HUES6 (cell line): ENCODE data around the gene ASPRV1.

Experiments
- H3K27ac ChIP-seq: 2 replicates; pipeline ENCODE4 v1.7.0; 2013; ENCODE audit warnings: low read depth, mild to moderate bottlenecking, low read length, inconsistent platforms
- H3K27me3 ChIP-seq: 2 replicates; pipeline ENCODE4 v1.6.1; 2013; ENCODE audit warnings: low read length; ENCODE audit not compliant: control insufficient read depth, insufficient read depth
- H3K36me3 ChIP-seq: 2 replicates; pipeline ENCODE4 v1.6.1; 2013; ENCODE audit warnings: low read length; ENCODE audit not compliant: control insufficient read depth, insufficient read depth
- H3K4me1 ChIP-seq: 2 replicates; pipeline ENCODE4 v1.6.1; 2013; ENCODE audit warnings: low read length; ENCODE audit not compliant: control insufficient read depth, insufficient read depth
- H3K4me3 ChIP-seq: 2 replicates; pipeline ENCODE4 v1.5.1; 2013; ENCODE audit warnings: low read depth, low read length
- H3K9ac ChIP-seq: one replicate; pipeline ENCODE4 v1.6.1; 2013; ENCODE audit warnings: mild to moderate bottlenecking, low read length
- H3K9me3 ChIP-seq: 2 replicates; pipeline ENCODE4 v1.6.1; 2013; ENCODE audit warnings: low read depth, low read length; ENCODE audit not compliant: control insufficient read depth, insufficient read depth

ASPRV1 gene

DNA sequence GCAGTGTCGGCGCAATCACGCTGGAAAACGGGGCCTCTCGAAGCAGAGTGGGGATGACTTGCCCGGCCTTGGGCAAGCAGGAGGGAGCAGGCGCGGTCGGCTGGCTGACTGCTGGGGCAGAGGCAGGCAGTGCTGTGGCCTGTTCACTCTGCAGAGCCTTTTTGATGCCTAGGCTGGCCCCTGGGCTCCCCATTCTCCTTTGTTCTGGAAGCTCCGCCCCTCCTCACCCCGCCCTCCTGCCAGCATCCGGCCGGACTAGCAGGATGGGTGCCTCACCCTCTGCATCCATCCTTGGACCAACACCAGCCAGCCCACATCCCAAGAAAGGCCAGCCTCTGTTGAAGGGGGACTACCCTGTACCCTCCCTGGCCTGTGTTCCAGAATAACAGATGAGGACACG, at the start of gene ASPRV1:
ASPRV1 (minus strand) TSS at position 136 of the 400 bp plus-strand sequence. CDS start 195 bp downstream, outside the sequence.
- peaks cover 13% of the 10 kb centered on the region for H3K4me1 ChIP-seq
- no peaks in the 10 kb centered on the region for H3K36me3 ChIP-seq
- H3K27me3 ChIP-seq = peaks cover 11% of the 10 kb centered on the region; the same call in 1 of the 2 replicates
- no peaks in the 10 kb centered on the region for H3K9me3 ChIP-seq
- H3K9ac ChIP-seq = no peak within 1 kb of the TSS
- H3K27ac ChIP-seq = no peak within 1 kb of the TSS
- no peak within 1 kb of the TSS for H3K4me3 ChIP-seq

DNA sequence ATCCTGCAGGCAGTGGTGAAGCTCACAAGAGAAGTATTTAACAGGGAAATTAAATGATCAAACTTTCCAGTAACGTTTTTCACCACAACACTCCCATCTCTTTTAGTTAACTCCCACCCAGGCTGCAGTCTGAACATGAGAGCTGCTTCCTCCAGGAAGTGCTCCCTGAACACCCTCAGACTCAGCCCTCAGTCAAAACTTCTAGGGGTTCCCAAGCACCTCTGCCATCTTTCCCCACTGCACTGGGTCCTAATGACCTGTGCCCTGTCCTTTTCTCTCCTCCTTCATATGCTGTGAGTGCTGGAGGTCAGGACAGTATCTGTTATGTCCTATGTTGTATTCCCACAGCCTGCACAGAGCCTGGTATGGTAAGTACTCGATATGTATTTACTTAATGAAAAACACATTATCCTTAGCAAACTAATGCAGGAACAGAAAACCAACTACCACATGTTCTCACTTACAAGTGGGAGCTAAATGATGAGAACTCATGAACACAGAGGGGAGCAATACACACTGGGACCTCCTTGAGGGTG, 49.2 kb upstream of the ASPRV1 start:
- Histone ChIP-seq H3K9me3 (no peaks in the 10 kb centered on the region), H3K4me1 (peaks cover 10% of the 10 kb centered on the region), H3K9ac (no peak overlapping the region), H3K27me3 (no peaks in the 10 kb centered on the region), H3K36me3 (no peaks in the 10 kb centered on the region), H3K4me3 (no peak overlapping the region), H3K27ac (no peak overlapping the region)

DNA sequence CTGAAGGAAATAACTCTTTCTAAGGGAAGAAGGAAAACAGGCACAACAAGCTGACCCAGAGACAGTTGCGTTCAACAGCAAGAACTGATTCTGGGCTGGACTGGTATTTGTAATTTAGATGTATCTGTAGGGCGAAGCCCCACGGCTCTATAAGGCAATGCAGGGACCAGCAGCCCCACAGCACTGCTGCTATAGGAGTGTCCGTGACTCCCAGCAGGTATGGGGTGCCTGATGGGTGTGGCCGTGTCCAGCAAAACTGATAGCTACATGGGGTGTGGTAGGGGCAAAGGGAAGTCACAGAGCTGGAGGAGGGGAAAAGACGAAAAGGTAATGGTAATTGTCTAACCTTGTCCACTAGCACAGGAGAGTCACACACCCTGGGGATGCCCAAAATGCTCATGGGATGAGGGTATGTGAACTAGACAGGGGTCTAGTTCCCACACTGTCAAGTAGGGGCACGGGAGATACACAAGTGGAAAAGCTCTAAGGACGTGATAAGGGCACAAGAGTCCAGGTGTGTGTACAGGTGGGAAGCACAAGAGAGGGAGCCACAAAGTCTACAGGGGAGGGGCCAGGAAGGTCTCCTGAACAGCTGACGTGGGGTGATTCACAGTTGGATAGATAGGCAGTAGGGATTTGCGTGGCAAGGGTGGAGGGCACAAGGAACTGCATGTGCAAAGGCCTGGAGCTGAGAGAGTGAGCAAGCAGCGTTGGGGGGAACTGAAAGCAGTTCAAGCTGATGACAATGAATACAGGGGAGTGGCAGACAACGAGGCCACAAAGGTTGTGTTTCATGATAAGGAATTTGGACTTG, 48.5 kb upstream of the ASPRV1 start:
- Histone ChIP-seq H3K4me1 (peaks cover 12% of the 10 kb centered on the region), H3K9me3 (no peaks in the 10 kb centered on the region), H3K36me3 (no peaks in the 10 kb centered on the region), H3K27me3 (no peaks in the 10 kb centered on the region), H3K4me3 (no peak overlapping the region), H3K27ac (no peak overlapping the region), H3K9ac (no peak overlapping the region)

DNA sequence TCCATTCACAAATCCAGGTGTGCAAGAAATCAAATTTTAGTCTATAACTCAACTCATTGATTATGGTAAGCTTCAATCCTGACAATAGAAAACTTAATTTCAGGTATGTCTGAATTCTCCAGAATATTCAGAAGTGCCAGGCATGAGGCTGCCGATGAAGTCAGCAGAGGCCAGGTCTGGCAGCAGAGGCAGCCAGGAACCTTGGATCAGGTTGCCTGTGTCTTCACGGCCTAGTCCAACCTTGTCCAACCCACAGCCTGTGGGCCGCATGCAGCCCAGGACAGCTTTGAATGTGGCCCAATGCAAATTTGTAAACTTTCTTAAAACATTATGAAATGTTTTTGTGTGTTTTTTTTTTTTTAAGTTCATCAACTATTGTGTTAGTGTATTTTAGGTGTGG, 46.9 kb upstream of the ASPRV1 start:
- Histone ChIP-seq H3K27ac (no peak overlapping the region), H3K4me1 (peaks cover 12% of the 10 kb centered on the region), H3K27me3 (no peaks in the 10 kb centered on the region), H3K9ac (no peak overlapping the region), H3K36me3 (no peaks in the 10 kb centered on the region), H3K4me3 (no peak overlapping the region), H3K9me3 (no peaks in the 10 kb centered on the region)

DNA sequence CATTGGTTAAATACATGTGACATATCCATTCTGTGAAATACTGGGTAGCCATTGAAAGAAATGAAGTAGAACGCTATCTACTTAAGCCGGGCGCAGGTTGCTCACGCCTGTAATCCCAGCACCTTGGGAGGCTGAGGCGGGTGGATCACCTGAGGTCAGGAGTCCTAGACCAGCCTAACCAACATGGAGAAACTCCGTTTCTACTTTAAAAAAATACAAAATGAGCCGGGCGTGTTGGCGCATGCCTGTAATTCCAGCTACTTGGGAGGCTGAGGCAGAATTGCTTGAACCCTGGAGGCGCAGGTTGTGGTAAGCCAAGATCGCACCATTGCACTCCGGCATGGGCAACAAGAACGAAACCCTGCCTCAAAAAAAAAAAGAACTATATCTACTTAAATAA, 45.7 kb upstream of the ASPRV1 start:
- Histone ChIP-seq H3K36me3 (no peaks in the 10 kb centered on the region), H3K4me3 (no peak overlapping the region), H3K27ac (no peak overlapping the region), H3K9me3 (no peaks in the 10 kb centered on the region), H3K4me1 (peaks cover 16% of the 10 kb centered on the region), H3K27me3 (no peaks in the 10 kb centered on the region), H3K9ac (no peak overlapping the region)

DNA sequence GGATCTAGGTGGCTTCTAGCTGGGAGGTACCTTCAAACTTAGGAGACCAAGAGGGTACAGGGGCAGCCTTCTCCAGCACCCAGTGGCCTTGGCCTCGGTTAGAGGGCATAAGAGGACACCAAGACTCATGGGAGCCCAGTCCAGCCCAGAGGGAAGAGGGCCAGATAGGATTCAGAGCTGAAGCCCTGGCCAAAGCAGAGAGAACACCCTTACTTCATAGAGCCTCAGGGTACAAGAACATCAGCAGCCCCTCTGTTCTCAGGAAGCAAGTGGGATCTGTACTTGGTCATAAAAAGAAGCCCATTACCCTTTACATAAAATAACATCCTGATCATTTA, 45.0 kb upstream of the ASPRV1 start:
- no peaks in the 10 kb centered on the region for H3K27me3 ChIP-seq
- no peak overlapping the region for H3K9ac ChIP-seq
- no peaks in the 10 kb centered on the region for H3K36me3 ChIP-seq
- peaks cover 19% of the 10 kb centered on the region for H3K4me1 ChIP-seq
- H3K9me3 ChIP-seq = no peaks in the 10 kb centered on the region
- no peak overlapping the region for H3K4me3 ChIP-seq
- no peak overlapping the region for H3K27ac ChIP-seq

DNA sequence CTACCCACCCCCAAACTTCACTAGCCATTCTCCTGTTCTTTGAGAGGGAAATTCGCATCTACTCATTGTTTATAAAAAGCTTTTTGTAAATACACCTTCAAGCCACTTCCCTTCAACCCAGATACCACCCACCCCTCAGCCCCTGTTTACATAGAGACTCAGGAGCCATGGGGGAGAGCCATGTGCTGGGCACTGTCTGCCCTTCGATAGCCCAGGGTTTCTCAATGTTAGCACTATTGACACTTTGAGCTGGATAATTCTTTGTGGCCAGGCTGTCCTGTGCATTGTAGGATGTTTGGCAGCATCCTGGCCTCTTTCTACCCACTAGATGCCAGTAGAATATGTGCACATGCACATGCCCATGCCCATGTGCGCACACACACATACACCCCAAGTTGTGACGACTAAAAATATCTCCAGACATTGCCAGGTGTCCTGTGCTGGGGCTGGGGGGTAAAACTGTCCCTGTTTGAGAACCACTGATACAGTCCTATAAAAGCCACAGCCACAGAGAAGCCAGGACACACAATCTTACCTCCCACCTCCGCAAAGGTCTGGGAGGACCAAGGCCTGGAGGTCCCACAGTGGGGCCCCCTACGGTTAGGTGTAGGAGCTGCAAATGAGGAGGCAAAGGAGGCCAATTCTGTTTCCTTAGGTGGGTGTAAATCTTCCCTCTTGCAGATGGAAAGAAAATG, 44.5 kb upstream of the ASPRV1 start:
- H3K27me3 ChIP-seq = no peaks in the 10 kb centered on the region
- no peaks in the 10 kb centered on the region for H3K9me3 ChIP-seq
- H3K27ac ChIP-seq = no peak overlapping the region
- H3K9ac ChIP-seq = no peak overlapping the region
- no peaks in the 10 kb centered on the region for H3K36me3 ChIP-seq
- H3K4me1 ChIP-seq = peaks cover 19% of the 10 kb centered on the region
- no peak overlapping the region for H3K4me3 ChIP-seq

DNA sequence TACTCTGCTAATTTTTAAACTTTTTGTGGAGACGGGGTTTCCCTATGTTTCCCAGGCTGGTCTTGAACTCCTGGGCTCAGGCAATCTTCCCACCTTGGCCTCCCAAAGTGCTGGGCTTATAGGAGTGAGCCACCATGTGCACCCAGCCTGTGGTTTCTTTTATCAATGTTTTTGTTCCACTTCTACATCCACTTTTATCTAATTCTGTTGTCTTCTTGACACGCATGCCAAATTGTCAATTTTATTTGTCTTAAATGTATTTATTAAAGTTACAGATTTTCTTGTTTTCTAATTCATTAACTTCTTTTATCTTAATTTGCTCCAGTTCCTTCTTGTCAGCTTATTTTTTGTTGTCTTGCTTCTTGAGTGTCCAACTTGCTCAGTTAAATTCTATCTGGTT, 43.8 kb upstream of the ASPRV1 start:
- no peaks in the 10 kb centered on the region for H3K36me3 ChIP-seq
- peaks cover 19% of the 10 kb centered on the region for H3K4me1 ChIP-seq
- H3K27ac ChIP-seq = no peak overlapping the region
- H3K27me3 ChIP-seq = no peaks in the 10 kb centered on the region
- H3K9ac ChIP-seq = no peak overlapping the region
- no peaks in the 10 kb centered on the region for H3K9me3 ChIP-seq
- H3K4me3 ChIP-seq = no peak overlapping the region

DNA sequence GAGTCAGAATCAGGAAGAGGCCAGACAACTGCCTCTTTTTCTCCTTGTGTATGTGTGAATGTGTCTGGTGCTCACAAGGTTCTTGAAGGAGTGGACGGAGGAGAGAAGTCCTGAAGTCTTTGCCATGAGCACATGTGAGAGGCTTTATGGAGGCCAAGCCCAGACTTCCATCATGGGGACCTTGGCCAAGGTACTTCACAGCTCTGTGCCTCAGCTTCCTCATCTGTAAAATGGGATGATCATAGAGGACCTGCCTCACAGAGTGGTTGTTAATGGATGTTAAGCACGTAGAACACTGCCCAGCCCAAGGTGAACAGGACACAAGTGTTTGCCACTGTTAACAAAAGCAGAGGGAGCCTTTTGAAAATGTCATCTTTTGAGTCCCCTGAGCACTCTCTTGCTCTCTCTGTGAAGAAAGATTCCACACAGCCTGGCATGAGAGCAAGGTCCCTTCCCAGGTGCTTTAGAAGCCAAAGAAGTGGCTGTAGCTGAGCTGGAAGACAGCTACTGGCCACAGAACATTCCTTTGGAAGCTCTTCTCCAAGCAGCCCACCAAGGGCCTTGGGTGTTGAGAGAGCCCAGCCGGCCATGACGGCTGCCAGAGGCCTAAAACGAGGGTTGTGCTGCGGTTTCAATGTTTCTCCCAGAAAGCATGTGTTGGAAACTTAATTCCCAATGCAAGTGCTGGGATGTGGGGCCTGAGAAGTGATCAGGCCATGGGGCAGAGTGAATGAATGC, 41.8 kb upstream of the ASPRV1 start:
- no peaks in the 10 kb centered on the region for H3K36me3 ChIP-seq
- H3K9ac ChIP-seq = no peak overlapping the region
- H3K27ac ChIP-seq = no peak overlapping the region
- H3K4me3 ChIP-seq = no peak overlapping the region
- H3K27me3 ChIP-seq = no peaks in the 10 kb centered on the region
- no peaks in the 10 kb centered on the region for H3K9me3 ChIP-seq
- H3K4me1 ChIP-seq = peaks cover 33% of the 10 kb centered on the region

DNA sequence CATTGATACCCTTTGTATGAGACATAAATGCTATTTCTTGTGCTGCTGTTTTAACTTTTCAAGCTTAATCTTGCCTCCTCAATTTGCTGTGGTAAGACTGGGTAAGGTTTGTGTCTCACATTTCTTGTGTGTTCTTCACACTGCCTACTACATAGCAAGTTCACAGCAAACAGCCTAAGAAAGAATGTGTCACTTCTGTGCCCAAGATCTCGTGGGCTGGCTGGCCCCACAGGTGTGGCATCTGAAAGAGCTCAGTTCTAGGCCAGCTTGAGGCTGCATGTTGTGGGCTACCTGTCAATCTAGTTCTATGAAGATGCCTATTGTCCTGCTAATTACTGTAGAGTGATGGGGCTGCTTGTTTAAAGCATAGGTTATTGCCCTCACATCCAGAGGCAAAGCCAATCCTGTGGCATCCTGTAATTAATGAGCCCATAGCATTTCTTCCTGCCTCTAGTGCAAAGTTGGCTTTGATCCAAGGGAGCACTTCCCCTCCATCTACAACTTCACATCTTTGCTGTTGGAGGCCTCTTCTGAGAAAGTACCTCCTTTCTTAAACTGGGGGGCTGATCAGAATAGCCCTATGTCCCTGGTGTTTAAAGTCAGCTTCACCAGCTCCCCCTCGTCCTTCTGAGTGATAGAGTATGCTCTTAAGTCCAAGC, 40.9 kb upstream of the ASPRV1 start:
- no peak overlapping the region for H3K9ac ChIP-seq
- no peak overlapping the region for H3K27ac ChIP-seq
- H3K9me3 ChIP-seq = no peaks in the 10 kb centered on the region
- H3K27me3 ChIP-seq = no peaks in the 10 kb centered on the region
- H3K36me3 ChIP-seq = no peaks in the 10 kb centered on the region
- no peak overlapping the region for H3K4me3 ChIP-seq
- peaks cover 38% of the 10 kb centered on the region for H3K4me1 ChIP-seq
